ENCODE measurements around the gene EXOC3. TPM values are rescaled to one million over a fixed set of nuclear protein-coding genes. Genes with fewer than 3 reads are reported as not detected.

EXOC3 gene
- total RNA-seq, 1 donor from 2014 or later = 43.9 TPM

DNA sequence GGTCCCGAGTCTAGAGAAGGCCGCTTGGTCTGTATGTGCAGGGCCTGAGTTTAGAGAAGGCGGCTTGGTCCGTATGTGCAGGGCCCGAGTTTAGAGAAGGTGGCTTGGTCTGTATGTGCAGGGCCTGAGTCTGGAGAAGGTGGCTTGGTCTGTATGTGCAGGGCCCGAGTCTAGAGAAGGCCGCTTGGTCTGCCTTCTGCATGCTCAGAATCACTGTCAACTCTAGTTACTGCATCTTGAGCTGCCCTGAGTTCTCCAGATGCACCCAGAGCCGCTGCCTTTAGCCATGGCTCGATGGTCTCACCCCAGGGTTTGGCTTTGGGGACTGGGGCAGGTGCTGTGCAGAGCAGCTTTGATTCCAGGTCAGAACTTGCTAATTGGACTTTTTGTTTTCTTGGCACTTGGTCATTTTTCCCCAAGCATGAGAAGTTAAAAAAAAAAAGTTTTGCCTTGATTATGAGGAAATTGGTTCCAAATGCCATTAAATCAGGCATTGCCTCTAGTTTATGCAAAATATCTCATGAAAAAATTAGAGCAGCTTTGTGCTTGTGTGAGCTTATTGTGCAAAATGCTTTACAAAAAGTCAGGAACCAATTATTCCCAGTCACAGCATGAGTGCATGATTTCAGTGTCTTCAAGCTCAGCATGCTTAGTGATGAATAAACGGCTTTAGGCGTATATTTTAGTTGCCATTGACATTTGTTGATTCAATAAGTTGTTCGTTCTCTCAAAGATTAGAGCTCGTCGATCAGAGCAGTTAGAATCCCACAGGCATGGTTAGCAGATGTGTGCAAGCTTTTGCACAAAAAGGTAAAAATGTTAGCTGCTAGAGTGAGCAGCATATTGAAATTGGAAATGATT lies 25.4 kb upstream of the EXOC3 start:
- Mint-ChIP-seq H3K4me1 (ENCODE audit: unreplicated experiment) (peaks cover 19% of the 10 kb centered on the region), H3K27ac (ENCODE audit: unreplicated experiment) (no peak overlapping the region), H3K27me3 (ENCODE audit: unreplicated experiment) (peaks cover 8% of the 10 kb centered on the region), H3K9me3 (ENCODE audit: unreplicated experiment) (no peaks in the 10 kb centered on the region), H3K36me3 (ENCODE audit: low read depth, unreplicated experiment) (peaks cover 3% of the 10 kb centered on the region), H3K4me3 (ENCODE audit: unreplicated experiment) (no peak overlapping the region)
- no peak for DNase-seq (ENCODE audit: low spot score)
- TF ChIP-seq, protein P1, sequence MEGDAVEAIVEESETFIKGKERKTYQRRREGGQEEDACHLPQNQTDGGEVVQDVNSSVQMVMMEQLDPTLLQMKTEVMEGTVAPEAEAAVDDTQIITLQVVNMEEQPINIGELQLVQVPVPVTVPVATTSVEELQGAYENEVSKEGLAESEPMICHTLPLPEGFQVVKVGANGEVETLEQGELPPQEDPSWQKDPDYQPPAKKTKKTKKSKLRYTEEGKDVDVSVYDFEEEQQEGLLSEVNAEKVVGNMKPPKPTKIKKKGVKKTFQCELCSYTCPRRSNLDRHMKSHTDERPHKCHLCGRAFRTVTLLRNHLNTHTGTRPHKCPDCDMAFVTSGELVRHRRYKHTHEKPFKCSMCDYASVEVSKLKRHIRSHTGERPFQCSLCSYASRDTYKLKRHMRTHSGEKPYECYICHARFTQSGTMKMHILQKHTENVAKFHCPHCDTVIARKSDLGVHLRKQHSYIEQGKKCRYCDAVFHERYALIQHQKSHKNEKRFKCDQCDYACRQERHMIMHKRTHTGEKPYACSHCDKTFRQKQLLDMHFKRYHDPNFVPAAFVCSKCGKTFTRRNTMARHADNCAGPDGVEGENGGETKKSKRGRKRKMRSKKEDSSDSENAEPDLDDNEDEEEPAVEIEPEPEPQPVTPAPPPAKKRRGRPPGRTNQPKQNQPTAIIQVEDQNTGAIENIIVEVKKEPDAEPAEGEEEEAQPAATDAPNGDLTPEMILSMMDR (IDR thresholded peaks at IDR 0.05; ENCODE audit: unreplicated experiment) = no peak

DNA sequence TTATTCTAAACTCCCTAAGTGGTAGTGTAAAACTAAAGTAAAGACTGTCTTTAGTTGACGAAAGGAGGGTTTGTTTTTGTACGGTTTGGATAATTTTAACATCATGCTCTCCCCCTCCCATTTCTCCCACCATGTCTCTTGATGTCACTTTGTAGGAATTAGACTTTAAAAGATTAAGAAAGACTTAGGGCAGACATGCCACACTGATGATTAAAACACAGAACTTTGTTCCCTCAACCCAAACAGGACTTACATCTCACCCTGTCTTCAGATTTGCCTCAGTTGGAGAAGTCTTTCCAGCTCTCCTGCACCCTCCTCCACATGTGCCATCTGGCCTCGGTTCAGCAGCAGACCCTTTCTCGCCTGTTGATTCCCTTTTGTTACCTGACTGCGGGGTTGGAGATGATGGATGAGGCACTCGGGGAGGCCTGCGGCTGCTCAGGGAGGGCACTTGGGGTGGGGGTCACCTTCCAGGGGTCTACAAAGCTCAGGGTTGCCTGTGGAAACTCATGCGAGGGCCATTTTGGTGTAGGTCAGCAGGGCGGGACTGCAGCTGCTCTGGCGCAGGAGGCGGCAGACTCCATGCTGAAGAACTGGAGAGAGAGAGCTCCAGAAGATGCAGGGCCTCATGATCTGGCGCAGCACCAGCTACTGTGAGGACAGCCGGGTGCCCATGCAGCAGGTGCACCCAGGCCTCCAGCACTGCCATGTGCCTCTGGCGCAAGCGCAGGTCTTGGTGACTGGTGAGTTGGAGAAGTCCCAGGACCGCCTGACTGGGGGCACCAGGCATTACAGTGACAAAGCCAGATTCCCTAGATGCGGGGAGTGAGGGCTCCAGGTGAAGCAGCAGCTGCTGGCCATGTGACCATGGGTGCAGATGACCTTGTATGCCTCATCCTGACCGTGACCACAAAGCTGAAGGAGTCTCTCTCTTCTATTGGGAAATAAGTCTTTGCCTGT lies 24.5 kb upstream of the EXOC3 start:
- Mint-ChIP-seq H3K27ac (ENCODE audit: unreplicated experiment) (no peak overlapping the region), H3K9me3 (ENCODE audit: unreplicated experiment) (no peaks in the 10 kb centered on the region), H3K4me1 (ENCODE audit: unreplicated experiment) (peaks cover 16% of the 10 kb centered on the region), H3K4me3 (ENCODE audit: unreplicated experiment) (no peak overlapping the region), H3K27me3 (ENCODE audit: unreplicated experiment) (peaks cover 8% of the 10 kb centered on the region), H3K36me3 (ENCODE audit: low read depth, unreplicated experiment) (peaks cover 6% of the 10 kb centered on the region)
- TF ChIP-seq, protein P1 (IDR thresholded peaks at IDR 0.05; ENCODE audit: unreplicated experiment) = no peak
- DNase-seq (ENCODE audit: low spot score) = no peak

DNA sequence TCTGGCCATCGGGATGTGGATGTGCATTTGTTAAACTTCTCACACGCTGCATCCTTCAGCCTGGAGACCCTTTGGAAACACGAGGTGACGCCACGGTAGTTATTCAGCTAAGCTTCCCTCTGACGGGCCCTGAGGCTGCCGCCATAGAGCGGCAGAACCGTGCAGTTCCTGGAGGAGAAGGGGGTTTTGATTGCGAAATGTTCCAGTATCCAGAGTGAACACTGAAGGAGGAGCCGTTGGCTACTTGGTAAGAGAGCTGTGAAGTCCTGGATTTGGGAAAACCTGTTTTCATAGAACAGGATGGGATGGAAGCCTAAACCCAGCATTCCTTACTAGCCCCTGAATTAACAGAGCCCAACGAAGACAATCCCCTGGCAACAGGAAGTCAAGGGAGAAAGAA lies 23.0 kb upstream of the EXOC3 start:
- Mint-ChIP-seq H3K4me1 (ENCODE audit: unreplicated experiment) (peaks cover 6% of the 10 kb centered on the region), H3K27ac (ENCODE audit: unreplicated experiment) (no peak overlapping the region), H3K4me3 (ENCODE audit: unreplicated experiment) (no peak overlapping the region), H3K36me3 (ENCODE audit: low read depth, unreplicated experiment) (peaks cover 4% of the 10 kb centered on the region), H3K27me3 (ENCODE audit: unreplicated experiment) (peaks cover 5% of the 10 kb centered on the region), H3K9me3 (ENCODE audit: unreplicated experiment) (no peaks in the 10 kb centered on the region)
- TF ChIP-seq, protein P1 (IDR thresholded peaks at IDR 0.05; ENCODE audit: unreplicated experiment) = no peak
- DNase-seq (ENCODE audit: low spot score) = no peak

DNA sequence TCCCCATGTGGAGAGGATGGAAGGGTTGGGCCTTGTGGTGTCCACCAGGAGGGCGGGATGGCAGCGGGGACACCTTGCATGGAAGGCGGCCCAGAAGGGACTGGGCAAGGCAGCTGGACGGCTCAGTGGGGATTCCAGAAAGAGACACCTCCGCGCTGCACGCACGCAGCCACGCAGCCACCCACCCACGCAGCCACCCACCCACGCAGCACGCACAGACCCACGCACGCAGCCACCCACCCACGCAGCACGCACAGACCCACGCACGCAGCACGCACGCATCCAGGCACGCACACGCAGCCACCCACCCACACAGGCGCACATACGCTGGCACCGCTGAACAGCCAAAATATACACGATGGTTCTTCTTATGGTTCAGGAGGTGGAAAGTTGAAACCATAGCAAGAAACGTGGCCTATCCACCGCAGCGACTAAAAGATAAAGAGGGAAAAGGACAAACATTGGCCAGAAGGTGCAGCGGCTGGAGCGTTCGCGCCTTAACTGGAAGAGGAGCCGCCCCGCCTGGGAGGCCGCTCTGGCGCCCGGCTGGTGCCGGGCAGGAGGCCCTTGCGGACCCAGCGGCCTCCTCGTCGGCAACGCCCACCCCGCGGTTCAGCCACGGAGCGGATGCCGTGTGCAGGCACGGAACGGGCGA lies 22.2 kb upstream of the EXOC3 start:
- no peak for DNase-seq (ENCODE audit: low spot score)
- Mint-ChIP-seq H3K9me3 (ENCODE audit: unreplicated experiment) (no peaks in the 10 kb centered on the region), H3K36me3 (ENCODE audit: low read depth, unreplicated experiment) (peaks cover 4% of the 10 kb centered on the region), H3K4me3 (ENCODE audit: unreplicated experiment) (no peak overlapping the region), H3K27me3 (ENCODE audit: unreplicated experiment) (peaks cover 5% of the 10 kb centered on the region), H3K27ac (ENCODE audit: unreplicated experiment) (no peak overlapping the region), H3K4me1 (ENCODE audit: unreplicated experiment) (peaks cover 6% of the 10 kb centered on the region)
- TF ChIP-seq, protein P1 (IDR thresholded peaks at IDR 0.05; ENCODE audit: unreplicated experiment) = no peak

Data from endothelial cell (in vitro differentiated cells).